Activated T-cell treated with anti-CD3 and anti-CD28 coated beads, Interleukin-2, amount 50 U/mL, for 1 hour (primary cell): ENCODE results near the gene DDX25.
A peak's percentile ranks its signal among the peaks of the same experiment; 100 is the strongest.

Source experiments
- DNase-seq: peaks from one replicate; pipeline ENCODE4 v3.0.0-alpha.2; 2020

The DDX25 gene

GRCh38 chr11:125939081-125939521, 34.8 kb downstream of the DDX25 start:
- no peak for DNase-seq

- no peak for DNase-seq
Measured at GRCh38 chr11:125940145-125940544, 35.8 kb downstream of the DDX25 start.

GRCh38 chr11:125941267-125941618, 36.9 kb downstream of the DDX25 start:
- no peak for DNase-seq

GRCh38 chr11:125941619-125942611, 37.6 kb downstream of the DDX25 start:
- DNase-seq: peak; percentile 44

- DNase-seq: no peak
Measured at GRCh38 chr11:125942771-125943428, 38.6 kb downstream of the DDX25 start.

- no peak for DNase-seq
Measured at GRCh38 chr11:125943661-125944349, 39.5 kb downstream of the DDX25 start.

GRCh38 chr11:125944350-125945010, 40.2 kb downstream of the DDX25 start:
- DNase-seq: no peak

- no peak for DNase-seq
Measured at GRCh38 chr11:125945011-125945796, 40.9 kb downstream of the DDX25 start.

- DNase-seq: no peak
Measured at GRCh38 chr11:125945797-125946520, 41.7 kb downstream of the DDX25 start, which contains the start of gene VSIG10L2. TSS of gene VSIG10L2 (plus strand) at chr11:125946044. CDS start at chr11:125946056, 12 bp downstream.

GRCh38 chr11:125946712-125947418, 42.6 kb downstream of the DDX25 start:
- DNase-seq: no peak

- DNase-seq: no peak
Measured at GRCh38 chr11:125947419-125948277, 43.3 kb downstream of the DDX25 start.

GRCh38 chr11:125948278-125949051, 44.2 kb downstream of the DDX25 start:
- DNase-seq: no peak

GRCh38 chr11:125949271-125950177, 45.2 kb downstream of the DDX25 start:
- DNase-seq: no peak

GRCh38 chr11:125950178-125950490, 45.8 kb downstream of the DDX25 start:
- no peak for DNase-seq

GRCh38 chr11:125950696-125951651, 46.7 kb downstream of the DDX25 start:
- no peak for DNase-seq

GRCh38 chr11:125951731-125952130, 47.4 kb downstream of the DDX25 start:
- DNase-seq: no peak

GRCh38 chr11:125952559-125952958, 48.3 kb downstream of the DDX25 start:
- no peak for DNase-seq
